OCI-LY7 (cell line): ENCODE data around the gene C1orf56.

Source experiments
- CTCF ChIP-seq: fragments of 200-600 bp; sonication (generic); conservative IDR thresholded peaks from 2 replicates; pipeline ENCODE4 v1.5.1; 2014; ENCODE audit warnings: mild to moderate bottlenecking, antibody characterized with exemption, low read length, moderate library complexity, mixed read lengths
- EZH2phosphoT487 ChIP-seq: fragments of 200-600 bp; sonication (generic); IDR thresholded peaks from 2 replicates; pipeline ENCODE4 v1.6.1; 2018; ENCODE audit warnings: low read depth, borderline replicate concordance, mild to moderate bottlenecking, mixed run types, antibody characterized with exemption, low read length, moderate library complexity, mixed read lengths

GRCh38 chr1:151065089-151065645 is 17.6 kb downstream of the C1orf56 start:
- no peak for TF ChIP-seq CTCF
- no peak for TF ChIP-seq EZH2phosphoT487
